ENCODE results near the gene NRXN2.

Gene NRXN2

DNA sequence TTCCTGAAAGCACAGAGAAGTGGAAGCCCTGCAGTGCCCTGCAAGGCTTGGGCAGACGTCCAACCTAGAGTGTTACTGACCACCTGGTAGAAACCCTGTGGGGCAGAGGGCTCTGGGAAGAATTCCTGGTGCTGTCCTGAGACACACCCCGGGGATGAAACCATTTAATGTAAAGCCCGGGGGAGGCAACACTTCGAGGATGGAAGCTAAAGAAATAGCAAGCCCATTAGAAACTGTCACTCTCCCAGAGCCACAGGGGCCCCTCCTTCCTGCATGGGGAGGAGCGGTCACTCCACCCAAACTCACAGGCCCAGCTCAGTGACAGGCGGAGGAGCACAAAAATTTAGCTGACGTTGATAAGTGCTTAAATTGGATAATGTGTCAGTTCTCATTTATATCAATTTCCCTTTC lies 57.6 kb downstream of the NRXN2 start:
- DNase-seq = peak in 1 of 2 donors; percentile 15

DNA sequence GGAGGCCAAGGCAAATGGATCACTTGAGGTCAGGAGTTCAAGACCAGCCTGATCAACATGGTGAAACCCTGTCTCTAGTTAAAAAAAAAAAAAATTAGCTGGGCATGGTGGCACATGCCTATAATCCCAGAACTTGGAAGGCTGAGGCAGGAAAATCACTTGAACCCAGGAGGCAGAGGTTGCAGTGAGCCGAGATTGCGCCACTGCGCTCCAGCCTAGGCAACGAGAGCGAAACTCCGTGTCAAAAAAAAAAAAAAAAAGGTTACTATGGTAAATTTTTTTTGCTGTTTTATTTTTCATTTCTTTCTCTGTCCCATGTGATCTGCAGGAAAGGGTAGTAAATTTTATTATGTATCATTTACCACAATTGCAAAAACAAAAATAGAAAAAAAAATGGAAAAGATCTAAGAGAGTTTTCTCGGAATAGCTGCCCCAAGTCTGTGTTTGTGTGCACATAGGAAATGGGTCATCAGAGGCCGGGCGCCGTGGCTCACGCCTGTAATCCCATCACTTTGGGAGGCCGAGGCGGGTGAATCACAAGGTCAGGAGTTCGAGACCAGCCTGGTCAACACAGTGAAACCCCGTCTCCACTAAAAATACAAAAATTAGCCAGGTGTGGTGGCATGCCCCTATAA lies 58.6 kb downstream of the NRXN2 start:
- peak in 1 of 2 donors; percentile 58 for DNase-seq

DNA sequence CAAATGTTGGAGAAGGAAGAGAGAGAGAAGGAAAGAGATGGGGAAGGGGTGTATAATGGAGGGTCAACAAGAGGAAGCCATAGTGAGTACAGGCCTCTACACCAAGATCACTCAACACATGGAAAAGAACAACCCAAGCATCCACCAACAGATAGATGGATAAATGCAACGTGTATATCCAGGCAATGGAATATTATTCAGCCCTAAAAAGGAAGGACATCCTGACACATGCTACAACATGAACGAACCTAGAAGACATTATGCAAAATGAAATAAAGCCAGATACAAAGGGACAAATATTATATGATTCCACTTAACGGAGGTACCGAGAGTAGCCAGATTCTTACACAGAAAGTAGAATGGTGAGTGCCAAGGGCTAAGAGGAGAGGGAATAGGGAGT lies 59.3 kb downstream of the NRXN2 start:
- DNase-seq = no peak

DNA sequence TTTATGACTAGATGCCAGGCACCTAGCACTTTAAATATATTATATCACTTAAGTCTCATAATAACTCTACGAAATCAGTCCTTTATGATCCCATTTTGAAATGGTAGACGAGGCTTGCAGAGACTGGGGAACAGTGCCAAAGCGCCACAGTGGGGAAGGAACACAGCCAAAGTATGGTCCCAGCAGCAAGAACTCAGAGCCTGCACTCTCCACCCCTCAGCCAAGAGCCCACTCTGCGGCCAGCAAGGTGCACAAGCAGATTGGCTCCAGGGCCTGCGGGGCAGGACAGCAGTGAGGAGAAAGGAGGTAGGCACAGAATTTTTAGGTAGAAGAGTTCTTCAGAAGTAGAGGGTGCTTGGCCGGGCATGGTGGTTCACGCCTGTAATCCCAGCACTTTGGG lies 61.4 kb downstream of the NRXN2 start:
- DNase-seq = no peak

DNA sequence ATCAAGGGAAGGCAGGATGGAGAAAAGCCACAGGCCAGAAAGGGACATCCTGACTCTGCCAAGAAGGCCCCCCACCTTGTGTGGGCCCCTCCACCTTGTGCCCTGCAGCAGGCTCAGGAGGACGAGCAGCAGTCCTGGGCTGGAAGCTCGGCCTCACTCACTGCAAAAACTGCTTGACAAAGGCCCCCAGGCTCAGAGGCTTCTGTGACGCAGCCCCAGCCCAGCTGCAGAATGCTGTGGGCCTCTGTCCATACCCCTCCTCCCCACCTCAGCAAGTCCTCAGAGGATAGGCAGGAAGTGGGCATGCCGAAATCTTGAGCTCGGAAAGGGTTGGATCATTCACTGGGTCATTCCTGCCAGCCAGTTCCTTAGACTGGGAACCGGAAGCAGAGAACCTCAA lies 61.9 kb downstream of the NRXN2 start:
- DNase-seq = no peak

DNA sequence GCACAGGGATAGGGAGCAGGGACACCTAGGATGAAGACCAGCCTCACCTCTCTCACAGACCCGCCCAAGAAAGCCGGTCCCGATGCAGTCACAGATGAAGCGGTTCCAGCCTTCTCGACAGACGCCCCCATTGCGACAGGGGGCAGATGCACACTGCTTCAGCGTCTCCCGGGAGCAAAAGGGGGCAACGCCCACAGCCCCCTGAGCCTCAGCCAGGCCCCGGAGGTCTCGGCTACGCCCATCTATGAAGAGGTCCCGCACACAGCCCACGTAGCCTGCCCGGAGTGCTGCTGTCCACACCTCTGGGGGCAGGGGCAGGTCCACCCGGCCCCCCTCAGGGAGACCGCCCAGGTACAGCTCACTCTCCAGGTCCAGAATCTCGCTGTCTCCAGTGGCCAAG lies 62.3 kb downstream of the NRXN2 start:
- no peak for DNase-seq

DNA sequence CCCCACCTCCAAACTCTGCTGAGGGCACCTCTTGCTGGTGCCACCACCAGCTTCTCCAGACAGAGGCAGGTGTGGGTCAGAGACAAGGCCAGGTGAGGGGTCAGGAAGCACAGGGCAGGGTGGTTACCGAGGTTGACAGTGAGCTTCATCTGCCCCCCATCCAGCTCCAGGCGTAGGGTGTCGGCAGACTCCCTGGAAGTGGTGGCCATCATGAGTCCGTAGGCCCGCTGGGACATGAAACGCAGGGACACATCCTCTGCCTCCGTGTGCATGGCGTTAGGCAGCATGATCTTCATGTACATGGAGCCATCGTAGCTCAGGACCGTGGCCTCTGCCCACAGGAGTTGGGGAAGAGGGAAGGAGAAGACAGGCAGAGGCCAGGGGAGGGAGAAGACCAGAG lies 62.8 kb downstream of the NRXN2 start:
- no peak for DNase-seq

DNA sequence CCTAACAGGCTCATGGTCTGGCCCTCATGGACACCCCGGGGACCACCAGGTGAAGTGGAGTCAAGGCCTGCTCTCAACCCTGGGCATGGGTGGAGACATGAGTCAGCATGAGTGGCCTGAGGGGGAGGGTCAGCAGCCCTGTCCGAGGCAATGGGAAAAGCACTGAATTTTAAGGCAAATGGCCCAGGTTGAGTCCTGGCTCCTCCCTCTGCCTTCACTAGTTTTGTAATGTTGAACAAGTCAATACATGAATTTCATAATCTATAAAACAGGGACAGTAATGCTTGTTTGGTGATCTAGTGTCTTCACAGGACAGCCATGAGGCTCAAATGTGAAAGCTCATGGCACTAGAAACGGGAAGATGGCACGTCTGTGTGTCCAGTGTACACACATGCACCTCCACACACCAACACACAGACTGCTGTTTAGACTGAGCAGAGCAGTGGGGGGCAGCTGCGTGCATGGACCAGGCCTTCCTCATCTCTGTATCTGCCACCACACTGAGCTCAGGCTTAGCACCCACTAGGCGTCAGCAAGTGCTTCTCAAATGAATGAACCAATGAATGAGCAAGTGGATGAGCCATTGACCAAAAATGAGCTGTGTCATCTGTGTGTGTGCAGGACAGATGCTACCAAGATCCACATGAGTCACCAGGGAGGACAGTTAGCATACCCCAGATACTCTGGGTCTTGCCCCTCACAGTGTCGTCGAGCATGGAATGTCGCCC lies 63.4 kb downstream of the NRXN2 start:
- DNase-seq = peak in 1 of 2 donors; percentile 27

DNA sequence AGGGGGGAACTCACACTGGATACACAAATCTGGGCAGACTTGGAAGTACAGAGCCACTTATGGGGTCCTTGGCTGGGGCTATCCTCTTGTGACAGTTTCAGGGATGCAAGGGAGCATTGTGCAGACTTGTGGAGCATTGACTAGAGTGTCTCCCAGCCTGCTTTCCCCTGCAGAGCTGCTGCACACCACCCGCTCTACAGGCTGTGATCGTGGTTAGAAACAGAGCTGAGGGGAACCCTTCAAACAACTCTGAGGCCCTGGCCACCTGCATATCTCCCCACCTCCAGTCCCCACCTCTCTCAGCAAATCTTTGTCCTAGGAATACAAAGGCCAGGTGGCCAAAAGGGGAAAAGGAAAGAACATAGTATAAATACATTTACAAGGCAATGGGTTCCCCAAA lies 64.7 kb downstream of the NRXN2 start:
- DNase-seq = no peak

DNA sequence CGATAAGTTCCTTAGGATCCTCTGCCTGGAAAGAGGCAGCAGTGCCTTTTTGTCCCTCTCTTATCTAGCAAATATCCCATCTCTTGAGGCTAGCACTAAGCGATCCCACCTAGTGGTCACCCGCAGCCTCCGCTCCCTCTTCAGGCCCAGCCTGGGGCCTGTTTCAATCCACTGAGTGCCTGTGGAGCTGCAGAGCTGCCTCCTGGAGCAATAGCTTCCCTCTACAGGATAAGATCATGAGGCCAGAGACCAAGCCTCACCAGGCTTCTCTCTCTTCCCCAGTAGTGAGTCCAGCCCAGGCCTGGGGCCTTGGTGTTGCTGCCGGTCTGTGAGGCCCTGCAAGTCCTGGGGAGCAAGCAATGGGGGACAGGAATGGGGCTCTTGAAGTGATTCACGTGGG lies 66.1 kb downstream of the NRXN2 start:
- DNase-seq = no peak

DNA sequence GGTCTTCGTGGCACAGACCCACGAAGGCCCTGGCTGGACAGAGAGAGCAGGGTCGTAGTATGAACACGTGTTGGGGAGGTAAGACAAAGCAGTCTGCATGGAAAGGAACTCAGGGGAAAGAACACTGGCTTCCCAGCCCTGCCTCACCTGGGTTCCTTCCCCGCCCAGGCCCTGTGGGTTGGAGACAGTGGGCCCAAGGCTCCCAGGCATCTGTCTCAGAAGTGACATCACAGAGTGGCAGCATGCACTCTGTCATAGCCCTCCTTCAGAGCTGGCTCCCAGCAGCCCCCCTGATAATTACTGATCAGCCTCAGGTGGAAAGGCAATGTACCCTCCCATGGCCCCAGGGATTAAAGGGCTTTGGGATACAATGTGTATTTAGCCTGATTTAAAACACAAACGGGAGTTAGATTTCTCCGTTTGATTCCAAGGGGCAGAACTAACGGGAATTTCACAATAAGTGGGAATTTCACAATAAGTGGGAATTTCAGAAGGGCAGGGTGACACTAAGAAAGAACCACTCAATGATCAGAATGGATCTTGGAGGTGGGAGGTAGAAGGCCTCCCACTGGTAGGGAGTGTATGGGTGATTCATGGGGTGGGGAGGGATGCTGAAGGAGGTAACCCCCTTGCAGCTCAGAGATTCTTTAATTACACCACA lies 66.9 kb downstream of the NRXN2 start:
- no peak for DNase-seq

DNA sequence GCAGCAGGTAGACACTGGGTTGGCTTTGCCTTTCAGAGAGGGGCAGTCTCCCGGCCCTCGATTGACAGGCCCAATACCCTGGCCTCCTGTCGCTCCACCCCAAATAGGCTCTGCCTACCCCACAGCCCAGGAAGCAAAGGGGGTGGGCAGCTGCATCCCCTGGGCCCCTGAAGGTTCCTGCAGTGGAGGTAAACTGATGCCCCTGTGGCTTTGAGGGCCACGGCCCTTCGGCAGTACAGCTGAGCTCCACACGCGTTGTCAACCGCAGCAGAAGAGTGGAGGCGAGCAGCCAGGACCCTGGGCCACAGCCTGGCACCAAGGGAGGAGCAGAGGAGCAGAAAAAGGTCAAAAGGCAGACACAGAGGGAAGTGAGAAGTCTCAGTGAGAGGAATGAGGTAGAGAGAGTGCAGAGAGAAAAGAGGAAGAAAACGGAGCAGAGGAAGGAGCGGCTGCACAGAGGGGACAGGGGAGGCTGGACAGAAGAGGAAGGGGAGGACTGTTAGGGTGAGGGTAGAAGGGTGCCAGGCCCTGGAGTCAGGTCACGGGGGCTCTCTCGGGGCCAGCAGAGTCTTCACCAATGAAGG lies 67.9 kb downstream of the NRXN2 start:
- peak in 1 of 2 donors; percentile 31 for DNase-seq

DNA sequence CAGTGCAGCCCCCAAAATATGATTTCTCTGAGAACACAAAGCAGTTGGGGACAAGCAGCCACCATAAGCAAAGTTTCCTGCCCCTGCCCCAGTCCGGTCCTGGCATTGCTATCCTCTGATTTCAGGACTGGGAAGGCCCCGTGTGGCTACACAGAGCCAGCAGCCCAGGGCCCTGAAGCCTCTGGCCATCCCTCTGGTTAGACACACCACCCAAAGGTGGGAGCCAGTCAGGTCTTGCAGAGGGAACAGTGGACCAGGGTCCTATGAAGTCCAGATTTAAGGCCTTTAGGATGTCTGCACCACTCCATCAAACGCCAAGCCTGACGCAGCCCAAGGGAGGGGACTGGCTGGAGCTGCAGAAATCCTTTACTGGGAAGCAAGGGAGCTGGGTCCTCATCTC lies 68.6 kb downstream of the NRXN2 start:
- DNase-seq = no peak

DNA sequence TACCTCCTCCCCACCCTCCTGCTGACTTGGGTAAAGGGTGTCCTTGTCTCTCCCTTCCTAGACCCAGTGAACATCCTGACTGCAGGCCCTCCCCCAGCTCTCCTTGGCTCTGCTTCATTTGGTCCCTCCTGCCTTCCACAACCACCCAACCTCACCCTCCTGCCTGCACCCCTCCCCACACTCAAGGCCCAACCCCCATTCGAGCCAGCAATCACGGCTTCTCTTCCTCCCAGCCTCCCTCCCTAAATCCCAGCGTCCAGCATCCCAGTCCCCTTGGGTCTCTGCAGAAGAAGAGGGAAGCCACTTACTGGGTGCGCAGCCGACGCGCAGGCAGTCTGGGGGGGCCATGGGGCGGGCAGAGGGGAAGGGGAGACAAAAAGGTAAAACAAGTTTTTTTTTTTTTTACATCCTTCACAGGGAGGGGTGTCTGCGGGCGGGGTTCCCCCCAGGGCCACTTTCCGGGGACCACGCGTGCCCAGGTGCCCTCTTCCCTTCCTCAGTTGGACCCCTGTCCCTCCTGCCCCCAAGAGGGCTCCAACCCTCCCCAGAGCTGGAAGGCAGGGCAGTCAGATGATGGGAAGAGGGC lies 69.5 kb downstream of the NRXN2 start:
- no peak for DNase-seq

DNA sequence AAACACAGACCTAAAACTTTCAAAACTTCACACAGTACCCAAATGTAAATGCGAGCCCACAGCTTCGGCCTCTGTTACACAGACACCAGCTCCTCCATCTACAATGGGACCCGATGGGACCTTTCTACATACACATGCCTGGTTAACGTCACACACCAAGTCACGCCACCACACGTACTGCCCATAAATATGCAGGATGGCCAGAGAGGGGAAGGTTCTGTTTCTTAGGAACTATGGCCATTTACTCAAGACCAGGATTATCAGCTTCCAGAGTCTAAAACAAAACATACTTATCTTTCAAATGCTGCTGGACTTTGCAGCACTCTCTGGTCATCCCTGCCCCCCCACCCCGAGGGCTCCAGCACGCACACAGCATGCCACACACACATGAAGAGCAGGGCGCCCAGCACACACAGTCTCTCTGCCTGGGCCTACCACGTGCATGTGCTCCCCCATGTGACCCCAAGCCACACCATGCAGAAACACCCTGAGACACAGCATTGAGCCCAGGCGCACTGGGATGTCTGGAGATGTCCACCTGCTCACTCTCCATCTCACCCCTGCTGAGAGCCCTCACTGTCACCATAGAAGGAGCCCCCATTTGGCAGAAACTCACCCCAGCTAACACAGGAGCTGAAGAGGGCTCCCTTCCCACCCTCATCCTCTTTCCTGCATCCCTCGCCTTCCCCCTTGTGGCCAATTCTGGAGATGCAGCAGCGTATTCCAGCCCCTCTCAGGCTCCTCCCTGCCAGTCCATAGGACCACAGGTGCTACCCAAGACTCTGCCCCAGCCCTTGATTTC lies 70.2 kb downstream of the NRXN2 start:
- DNase-seq = peak; percentile 62 to 74

DNA sequence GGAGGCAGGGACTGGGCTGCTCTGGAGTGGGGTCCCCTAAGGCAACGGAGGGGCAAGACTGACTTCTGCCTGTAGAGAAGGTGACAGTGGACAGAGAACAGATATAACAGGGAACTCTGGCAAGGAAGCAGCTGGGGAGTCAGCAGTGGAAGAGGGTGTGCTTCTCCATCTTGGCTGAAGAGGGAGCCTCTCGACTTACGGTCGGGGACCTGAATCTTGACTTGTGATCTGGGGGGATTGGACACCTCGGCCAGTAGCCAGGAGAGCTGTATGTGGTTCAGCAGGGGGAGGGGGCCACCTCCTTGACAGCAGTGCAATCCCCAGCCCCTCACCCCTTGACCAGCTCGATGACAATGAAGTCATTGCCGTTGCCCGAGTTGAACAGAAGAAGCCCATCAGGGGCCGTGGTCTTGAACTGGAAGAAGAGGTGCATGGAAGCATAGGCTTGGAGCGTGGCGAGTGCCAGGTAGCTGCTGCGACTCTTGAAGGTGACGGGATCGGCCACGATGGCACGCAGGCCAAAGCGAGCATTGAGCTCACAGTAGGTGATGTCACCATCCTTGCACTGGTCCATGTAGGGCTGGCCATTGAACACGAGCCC lies 72.0 kb downstream of the NRXN2 start:
- DNase-seq = no peak

DNA sequence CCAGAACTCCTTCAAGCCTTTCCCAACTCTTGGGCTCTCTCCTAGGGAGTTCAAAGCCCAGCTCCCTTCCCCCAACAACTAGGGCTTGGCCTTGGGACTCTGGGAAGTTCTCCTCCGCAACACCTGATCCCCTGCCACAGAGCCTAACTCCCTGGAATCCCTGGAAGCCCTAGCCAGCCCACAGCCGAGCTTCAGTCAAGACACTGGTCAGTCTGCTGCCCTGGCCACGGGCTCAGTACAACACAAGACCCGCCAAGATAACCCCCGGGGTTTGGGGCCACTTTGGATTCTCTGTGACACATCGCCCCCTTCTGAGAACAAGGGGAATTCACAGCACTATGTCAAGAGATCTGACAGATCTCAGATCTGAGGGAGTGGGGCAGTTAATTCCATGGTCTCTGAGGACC lies 73.7 kb downstream of the NRXN2 start:
- DNase-seq = peak in 1 of 2 donors; percentile 17

DNA sequence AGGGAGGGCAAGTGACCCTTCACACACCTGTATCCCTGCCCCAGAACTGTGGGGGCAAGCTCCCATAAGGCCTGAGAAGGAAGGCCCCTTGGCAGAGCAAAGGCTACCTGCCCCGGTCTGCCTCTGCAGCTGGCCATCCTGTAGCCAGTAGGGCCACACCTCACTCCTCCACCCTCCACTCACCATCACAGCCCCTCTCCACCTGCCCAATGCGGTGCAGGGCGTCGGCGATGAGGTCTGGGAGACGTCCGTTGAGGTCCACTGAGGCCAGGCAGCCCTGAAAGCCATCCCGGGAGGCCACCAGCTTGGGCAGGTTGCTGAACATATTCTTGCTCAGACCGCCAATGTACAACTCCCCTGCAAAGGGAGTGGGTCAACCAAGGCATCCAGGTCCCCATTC lies 74.4 kb downstream of the NRXN2 start:
- no peak for DNase-seq

DNA sequence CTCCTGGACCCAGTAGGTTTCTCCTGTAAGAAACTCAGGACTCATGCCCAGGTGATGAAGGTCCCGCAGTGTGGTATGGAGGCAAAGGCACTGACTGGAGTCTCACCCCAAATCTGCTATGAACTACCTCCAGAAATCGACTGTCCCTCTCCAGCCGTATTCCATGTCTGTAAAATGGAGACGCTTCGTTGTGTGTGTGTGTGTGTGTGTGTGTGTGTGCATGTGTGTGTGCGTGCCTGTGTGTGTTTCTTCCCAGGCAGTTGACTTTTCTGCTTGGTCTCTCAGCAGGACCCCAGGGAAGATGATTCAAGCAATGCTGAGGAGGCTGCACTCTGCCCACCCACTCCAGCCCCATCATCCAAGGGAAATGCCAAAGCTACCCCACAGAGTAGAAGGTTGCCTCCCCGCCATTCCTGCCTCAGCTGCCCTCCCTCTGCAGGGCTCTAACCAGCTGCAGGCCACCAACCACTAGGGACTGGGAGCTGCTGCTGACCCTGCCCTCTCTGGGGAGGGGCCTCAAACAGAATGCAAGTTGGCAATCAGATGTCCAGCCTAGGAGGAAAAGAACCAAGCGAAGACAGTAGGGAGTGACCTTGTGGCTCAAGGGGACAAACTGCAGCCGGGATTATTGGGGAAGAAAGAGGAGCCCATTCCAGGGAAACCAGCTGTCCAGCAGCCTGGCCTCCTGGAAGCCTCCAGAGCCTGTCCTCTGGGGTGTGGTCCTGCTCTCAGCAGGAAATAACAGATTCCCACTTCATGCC lies 75.8 kb downstream of the NRXN2 start:
- DNase-seq = no peak

DNA sequence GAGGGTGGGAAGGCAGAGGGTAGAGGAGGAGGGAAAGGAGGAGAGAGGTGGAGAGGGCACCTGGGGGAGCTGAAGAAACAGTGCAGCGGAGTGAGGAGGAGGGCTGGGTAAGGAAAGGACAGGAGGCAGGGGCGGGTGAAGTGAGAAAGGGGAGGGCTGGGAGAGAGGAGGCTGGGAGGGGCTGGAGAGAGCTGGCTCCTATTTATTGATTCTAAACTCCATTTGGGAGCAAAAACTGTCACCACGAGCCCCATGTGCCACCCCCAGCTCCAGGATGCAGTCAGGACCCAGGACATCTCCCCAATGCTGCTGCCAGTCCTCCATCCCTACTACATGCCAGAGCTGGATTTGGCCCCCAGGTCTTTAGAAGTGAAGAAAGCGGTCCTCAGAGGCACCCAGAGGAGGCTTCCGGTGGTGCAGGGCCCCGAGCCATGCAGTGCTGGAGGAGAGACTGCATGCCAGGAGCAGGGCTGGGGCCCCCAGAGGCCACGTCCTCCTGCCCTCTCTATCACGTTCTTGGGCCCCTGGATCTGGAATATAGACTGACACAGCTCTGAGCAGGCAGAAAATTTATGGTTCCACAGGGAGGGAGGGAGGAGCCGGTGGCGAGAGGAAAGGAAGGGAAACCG lies 78.2 kb downstream of the NRXN2 start:
- no peak for DNase-seq
